Epithelial cell of proximal tubule (primary cell): Measurements from ENCODE around the gene WDR5. TPM values are rescaled to one million over a fixed set of nuclear protein-coding genes. Genes with fewer than 3 reads are reported as not detected.

Experiments
- DNase-seq: peaks from one replicate; pipeline ENCODE4 v3.0.0-alpha.2; 2011; ENCODE audit warnings: low read depth
- H3K4me3 ChIP-seq: 2 replicates; pipeline ENCODE4 v1.5.1; 2011; ENCODE audit warnings: low read depth, mild to moderate bottlenecking, low read length
- CTCF ChIP-seq: conservative IDR thresholded peaks from 2 replicates; pipeline ENCODE4 v1.5.1; 2012; ENCODE audit warnings: low read depth, mild to moderate bottlenecking, low read length
- total RNA-seq: library from RNA; depleted of rRNA; stranded (reverse); fragments of >200 nt; gene quantifications from 2 replicates; pipeline ENCODE4 v1.2.3, GENCODE V29; 2015

Gene WDR5
- total RNA-seq, 1 donor from 2014 or later = 29.1 TPM

- no peak for DNase-seq
These were observed 69.2 kb downstream of the WDR5 start for GRCh38 chr9:134204991-134205578.

GRCh38 chr9:134205672-134206310 lies 69.9 kb downstream of the WDR5 start:
- no peak overlapping the region for H3K4me3 ChIP-seq
- DNase-seq = no peak
- TF ChIP-seq CTCF = no peak

More at GRCh38 chr9:134204991-134205578, 69.2 kb downstream of the WDR5 start:
- no peak for TF ChIP-seq CTCF
- no peak overlapping the region for H3K4me3 ChIP-seq

- TF ChIP-seq CTCF = no peak
- no peak overlapping the region for H3K4me3 ChIP-seq
- DNase-seq = no peak
These were observed 70.7 kb downstream of the WDR5 start for GRCh38 chr9:134206311-134207300.

- no peak overlapping the region for H3K4me3 ChIP-seq
- no peak for TF ChIP-seq CTCF
- DNase-seq = no peak
These were observed 72.5 kb downstream of the WDR5 start for GRCh38 chr9:134208310-134208841.

- no peak overlapping the region for H3K4me3 ChIP-seq
- TF ChIP-seq CTCF = no peak
- DNase-seq = no peak
These were observed 73.3 kb downstream of the WDR5 start for GRCh38 chr9:134208981-134209725.

Other genes starting within 250 kb of the WDR5 start
- 18.5 and 18.7 TPM in 2 replicates for gene VAV2, start 143.8 kb upstream of the WDR5 start, total RNA-seq
- gene BRD3OS, start 110.6 kb upstream of the WDR5 start, total RNA-seq = 14.1 and 22.7 TPM in 2 replicates
- 16.6 and 19.9 TPM in 2 replicates for gene BRD3, start 68.1 kb upstream of the WDR5 start, total RNA-seq
- under 0.01 TPM in 1 of 2 replicates, not detected in the other for gene RNU6ATAC, start 28.5 kb downstream of the WDR5 start, total RNA-seq
- 8.4 and 19.1 TPM in 2 replicates for gene RXRA, start 190.4 kb downstream of the WDR5 start, total RNA-seq